SIG-M5 treated with dmso at 0.1 percent for 504 hours (cell line): ENCODE data around the gene CKAP4.
"Not testable (repeated sequence)": the region's sequence is repeated elsewhere in the genome, so short reads cannot be mapped to it uniquely, and the experiment has no call there.

Experiments
- DNase-seq: peaks from one replicate; lab custom pipeline; 2025; ENCODE audit not compliant: unreplicated experiment; lab: John Stamatoyannopoulos, UW

Gene CKAP4, protein sequence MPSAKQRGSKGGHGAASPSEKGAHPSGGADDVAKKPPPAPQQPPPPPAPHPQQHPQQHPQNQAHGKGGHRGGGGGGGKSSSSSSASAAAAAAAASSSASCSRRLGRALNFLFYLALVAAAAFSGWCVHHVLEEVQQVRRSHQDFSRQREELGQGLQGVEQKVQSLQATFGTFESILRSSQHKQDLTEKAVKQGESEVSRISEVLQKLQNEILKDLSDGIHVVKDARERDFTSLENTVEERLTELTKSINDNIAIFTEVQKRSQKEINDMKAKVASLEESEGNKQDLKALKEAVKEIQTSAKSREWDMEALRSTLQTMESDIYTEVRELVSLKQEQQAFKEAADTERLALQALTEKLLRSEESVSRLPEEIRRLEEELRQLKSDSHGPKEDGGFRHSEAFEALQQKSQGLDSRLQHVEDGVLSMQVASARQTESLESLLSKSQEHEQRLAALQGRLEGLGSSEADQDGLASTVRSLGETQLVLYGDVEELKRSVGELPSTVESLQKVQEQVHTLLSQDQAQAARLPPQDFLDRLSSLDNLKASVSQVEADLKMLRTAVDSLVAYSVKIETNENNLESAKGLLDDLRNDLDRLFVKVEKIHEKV

GRCh38 chr12:106247674-106248311 is at the start of gene CKAP4:
TSS of gene CKAP4 (minus strand) at chr12:106248020. CDS start at chr12:106247851, 169 bp downstream.
- peak; percentile 16 for DNase-seq

- DNase-seq: no peak
Measured at GRCh38 chr12:106297075-106297474, 49.3 kb upstream of the CKAP4 start.

- DNase-seq: peak; percentile 34
Measured at GRCh38 chr12:106296179-106296877, 48.5 kb upstream of the CKAP4 start.

DNA sequence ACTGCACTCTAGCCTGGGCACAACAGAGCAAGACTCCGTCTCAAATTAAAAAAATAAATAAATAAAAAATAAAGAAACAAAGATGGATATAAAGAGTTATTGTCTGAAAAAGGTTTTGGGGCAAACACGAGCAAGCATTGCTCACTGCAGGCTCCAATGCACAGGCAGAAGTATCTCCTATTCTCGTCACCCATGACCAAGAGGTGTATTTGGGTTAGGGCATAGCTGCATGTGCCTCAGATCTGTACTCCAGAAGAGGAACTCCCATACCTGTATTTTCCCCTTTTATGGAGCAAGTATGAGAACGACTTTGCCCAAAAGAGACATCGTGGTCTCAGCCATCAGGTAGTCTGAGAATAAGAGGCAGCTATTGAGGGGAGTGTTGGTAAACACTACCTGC is 44.5 kb upstream of the CKAP4 start:
- no peak for DNase-seq

DNA sequence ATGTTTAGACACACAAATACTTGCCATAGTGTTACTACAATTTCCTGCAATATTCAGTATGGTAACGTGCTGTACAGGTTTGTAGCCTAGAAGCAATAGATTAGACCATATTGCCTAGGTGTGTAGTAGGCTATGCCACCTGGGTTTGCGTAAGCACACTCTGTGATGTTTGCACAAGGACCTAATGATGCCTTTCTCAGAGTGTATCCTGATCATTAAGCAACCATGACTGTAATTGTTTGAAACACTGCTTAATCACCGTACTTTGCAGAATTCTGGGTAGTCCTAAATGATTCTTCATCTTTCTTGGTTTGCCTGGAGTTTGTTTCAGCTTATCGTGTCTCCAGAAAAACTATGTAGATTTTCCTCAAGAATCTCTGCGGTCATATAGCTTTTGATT is 43.5 kb upstream of the CKAP4 start:
- DNase-seq: no peak

- DNase-seq: no peak
Measured at GRCh38 chr12:106290666-106291065, 42.8 kb upstream of the CKAP4 start.

DNA sequence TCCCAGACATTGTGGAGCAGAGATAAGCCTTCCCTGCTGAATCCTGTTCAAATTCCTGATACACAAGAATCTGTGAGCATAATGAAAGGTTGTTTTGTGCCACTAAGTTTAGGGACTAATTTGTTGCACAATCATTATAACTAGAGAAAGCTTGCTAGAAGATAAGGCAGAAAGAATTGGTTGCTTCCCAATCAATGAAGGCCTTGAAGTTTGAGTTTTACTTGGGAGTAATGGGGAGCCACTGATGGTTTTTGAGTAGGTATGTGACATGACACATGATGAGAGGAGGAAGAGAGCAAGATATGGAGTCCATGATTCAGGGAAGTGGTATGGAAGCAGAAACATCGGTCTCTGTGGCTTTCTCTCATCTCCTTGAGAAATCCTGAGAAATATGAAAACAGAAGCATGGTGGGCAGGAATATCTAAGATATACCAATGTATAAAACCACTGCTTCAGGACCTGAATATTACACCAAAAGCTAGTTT is 41.4 kb upstream of the CKAP4 start:
- no peak for DNase-seq

GRCh38 chr12:106288494-106289195 is 40.8 kb upstream of the CKAP4 start:
- DNase-seq: peak; percentile 86

- DNase-seq: no peak
Measured at GRCh38 chr12:106288101-106288493, 40.3 kb upstream of the CKAP4 start.

- DNase-seq: no peak
Measured at GRCh38 chr12:106287364-106287763, 39.5 kb upstream of the CKAP4 start.

GRCh38 chr12:106286576-106287162 is 38.8 kb upstream of the CKAP4 start:
- DNase-seq: not testable (repeated sequence)

- no peak for DNase-seq
Measured at GRCh38 chr12:106285982-106286381, 38.2 kb upstream of the CKAP4 start.

DNA sequence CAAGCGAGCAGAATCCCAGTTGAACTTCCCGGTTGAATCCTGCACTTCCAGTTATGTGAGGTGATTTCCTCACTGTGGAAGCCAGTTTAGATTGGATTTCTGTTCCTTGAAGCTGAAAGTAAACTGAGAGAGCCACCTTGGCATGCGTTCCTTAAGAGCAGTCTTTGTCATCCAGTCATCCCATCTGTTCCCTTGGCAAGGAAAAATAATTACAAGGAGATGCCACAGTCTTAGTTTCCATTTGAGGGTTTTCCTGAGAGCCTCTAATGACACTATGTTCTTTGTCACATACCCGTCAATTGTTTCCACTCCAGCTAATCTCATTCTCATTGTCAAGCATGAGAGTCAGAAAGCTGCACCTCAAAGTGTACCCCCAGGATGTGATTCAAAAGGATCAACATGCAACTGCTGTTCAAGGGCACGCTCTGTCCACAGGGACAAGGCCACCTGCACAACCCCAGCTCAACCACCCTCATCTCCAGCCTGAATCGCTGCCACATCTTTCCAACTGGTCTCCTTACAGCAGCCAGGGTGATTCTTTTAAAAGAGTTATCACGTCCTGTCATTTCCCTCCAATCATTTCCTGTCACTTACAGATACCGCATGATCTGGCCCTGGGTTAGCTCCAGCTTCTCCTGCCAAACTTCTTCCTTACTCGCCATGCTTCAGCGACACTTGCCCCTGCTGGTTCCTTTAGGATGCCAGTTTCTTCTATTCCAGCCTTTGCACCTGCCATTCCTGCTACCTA is 36.7 kb upstream of the CKAP4 start:
- DNase-seq: no peak

- peak; percentile 63 for DNase-seq
Measured at GRCh38 chr12:106282457-106283097, 34.8 kb upstream of the CKAP4 start.

DNA sequence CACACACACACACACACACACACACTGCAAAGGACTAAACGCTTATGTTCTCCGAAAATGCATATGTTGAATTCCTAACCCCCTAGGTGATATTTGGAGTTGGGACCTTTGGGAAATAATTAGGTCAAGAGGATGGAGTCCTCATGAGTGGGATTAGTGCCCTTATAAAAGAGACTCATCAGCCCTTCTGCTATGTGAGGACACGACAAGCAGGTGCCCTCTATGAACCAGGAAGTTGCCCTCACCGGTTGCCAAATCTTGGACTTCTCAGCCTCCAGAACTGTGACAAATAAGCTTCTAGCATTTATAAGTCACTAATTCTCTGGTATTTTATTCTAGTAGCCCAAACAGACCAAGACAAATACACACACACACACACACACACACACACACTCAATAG is 34.0 kb upstream of the CKAP4 start:
- DNase-seq: no peak

GRCh38 chr12:106281056-106281782 is 33.4 kb upstream of the CKAP4 start:
- no peak for DNase-seq

DNA sequence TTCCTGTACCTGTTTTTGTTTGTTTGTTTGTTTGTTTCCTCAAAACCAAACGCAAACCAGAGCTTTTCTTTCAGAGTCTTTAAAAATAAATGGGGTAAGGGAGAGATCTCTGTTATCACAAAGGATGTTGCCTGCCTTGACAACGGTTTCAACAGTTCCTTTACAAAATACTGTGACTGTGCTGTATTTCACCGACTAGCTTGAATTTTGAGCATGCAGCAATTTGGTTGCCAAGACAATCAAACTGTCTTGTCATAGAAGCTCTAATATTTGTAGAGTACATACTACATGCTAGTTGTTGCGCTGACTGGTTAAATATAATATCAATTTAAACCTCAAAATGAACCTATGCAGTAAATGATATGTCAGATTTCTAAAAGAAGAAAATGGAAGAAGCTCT is 32.3 kb upstream of the CKAP4 start:
- no peak for DNase-seq

DNA sequence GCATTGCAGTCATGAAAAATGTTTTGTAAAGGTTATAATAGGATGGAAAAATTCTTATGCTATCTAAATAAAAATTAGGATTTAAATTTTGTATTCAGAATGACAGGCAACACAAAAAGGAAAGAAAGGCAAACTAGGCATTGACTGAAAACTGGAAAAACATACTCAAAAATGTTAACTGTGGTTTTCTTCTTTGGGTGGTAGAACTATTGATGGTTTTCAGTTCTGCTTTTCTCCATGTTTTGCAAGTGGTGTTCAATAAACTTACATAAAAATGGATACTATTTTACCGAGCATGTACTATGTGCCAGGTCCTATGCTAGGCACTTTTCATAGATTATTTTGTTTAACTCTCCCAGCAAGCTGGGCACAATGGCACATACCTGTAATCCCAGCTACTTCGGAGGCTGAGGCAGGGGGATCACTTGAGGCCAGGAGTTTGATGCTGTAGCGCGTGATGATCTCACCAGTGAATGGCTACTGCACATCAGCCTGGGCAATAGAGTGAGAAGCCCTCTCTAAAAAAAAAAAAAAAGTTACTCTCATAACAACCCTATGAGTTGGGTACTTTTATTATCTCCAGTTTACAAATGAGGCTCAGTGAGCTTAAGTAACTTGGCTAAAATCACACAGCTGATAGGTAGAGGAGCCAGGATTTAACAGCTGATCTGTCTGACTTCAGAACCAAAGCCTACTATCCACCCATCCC is 28.4 kb upstream of the CKAP4 start:
- DNase-seq: peak; percentile 68
